CD4-positive, alpha-beta T cell treated with Interleukin-12 subunit alpha and Interleukin-12 subunit beta, for 1 hour (primary cell): ENCODE measurements around the gene MXD3.
A peak's percentile ranks its signal among the peaks of the same experiment; 100 is the strongest.
"Not testable (repeated sequence)": the region's sequence is repeated elsewhere in the genome, so short reads cannot be mapped to it uniquely, and the experiment has no call there.

Source experiments
- DNase-seq: peaks from one replicate; pipeline ENCODE4 v3.0.0-alpha.2; 2020

Gene MXD3, protein sequence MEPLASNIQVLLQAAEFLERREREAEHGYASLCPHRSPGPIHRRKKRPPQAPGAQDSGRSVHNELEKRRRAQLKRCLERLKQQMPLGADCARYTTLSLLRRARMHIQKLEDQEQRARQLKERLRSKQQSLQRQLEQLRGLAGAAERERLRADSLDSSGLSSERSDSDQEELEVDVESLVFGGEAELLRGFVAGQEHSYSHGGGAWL

DNA sequence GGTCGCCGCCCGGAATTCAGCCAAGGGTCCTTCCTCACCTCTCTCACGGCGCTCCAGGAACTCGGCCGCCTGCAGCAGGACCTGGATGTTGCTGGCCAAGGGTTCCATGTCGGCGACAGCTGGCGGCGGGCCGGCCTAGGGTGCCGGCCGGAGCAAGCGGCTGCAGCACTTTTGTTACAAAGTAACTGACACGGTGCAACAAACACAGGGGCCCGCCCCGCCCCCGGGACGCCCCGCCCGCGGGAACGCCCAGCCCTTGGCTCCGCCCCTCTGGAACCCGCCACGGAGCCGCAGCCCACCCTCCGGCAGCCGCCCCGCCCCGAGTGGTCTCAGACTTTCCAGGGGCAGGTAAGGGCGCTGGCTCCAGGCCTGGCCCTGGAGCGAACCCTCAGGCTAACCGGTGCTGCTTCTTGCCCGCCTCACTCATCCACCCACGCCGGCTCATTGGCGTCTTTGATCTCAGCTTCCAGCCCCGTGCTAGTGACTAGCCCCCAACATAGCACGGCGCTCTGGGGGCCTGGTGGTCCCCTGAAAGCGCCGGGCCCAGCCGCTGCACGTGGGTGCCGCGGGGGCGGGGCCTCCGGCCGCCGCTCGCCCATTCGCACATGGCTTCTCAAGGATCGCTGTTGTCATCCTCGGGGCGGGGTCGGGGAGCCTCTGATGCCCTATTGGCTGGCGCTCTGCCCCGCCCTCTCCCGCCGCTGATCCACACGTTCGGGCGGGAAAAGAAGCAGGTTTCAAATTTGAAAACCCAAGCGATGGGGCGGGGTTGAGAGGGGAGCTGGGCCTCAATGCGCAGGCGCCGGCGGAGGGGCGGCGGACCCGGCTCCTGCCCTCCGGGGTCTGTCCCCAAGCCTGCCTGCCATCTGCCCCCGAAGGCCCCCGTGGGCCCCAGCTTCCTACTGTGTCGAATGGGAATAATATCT is at the start of gene MXD3:
TSS of gene MXD3 (minus strand) at position 176 of the 926 bp plus-strand sequence. CDS start at position 108, 68 bp downstream.
- peak; percentile 96 for DNase-seq

- not testable (repeated sequence) for DNase-seq
Measured at GRCh38 chr5:177360740-177361139, 49.0 kb upstream of the MXD3 start.

DNA sequence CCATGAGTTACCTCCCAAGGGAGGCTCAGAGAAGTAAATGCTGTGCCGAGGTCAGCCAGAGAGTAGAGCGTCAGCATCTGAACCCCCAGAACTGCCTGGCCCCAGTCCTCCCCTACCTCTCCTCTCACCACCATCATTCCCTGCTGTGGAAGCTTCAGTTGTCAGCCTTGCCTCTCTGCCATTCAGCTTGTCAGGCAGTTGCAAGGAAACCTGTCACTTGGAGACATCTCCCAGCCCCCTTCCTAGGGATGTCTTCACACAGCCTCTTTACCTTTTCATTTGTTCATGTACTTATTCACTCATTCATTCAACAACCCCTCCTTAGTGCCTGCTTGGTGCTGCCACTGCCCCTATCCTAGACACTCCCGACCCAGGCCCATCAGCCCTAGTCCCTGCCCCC is 48.2 kb upstream of the MXD3 start:
- DNase-seq, result no peak

DNA sequence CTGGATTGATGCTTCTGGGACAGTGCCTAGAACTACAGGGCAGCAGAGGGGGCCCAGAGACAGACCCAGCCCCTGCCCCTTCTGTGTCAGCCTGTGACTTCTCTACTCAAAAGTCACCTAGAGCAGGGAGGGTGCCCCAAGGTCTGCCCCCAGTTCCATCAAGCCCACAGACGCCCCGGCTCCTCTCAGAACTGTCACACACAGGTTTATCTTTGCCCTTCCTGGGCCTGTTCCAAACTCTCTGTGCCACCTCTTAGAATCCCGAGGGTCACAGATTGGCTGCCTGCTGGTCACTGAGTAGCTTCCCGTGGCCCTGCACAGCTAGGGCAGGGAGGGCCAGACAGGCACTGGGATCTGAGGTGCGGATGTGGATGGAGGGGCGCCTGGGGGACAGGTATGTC is 47.8 kb upstream of the MXD3 start:
- DNase-seq, result no peak

GRCh38 chr5:177358370-177358819 is 46.7 kb upstream of the MXD3 start:
- no peak for DNase-seq

GRCh38 chr5:177357459-177358351 is 46.0 kb upstream of the MXD3 start, which contains the start of gene RGS14:
Gene RGS14, plus strand, starts transcription at chr5:177357924. Its CDS starts 101 bp downstream, at chr5:177358025.
- peak; percentile 87 for DNase-seq

DNA sequence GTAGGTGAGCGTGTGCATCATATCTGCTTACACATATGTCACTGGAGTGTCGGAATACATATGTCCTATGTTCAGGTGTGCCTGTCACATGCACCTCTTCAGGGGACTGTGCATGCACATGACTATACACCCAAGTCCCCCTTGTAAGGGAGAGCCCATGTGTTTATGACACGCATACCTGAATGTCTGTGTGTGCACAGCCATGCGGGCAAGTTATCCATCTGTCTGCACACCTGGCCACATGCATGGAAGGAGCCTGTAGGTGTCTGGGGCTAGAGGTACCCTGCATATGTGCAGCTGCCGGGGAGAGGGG is 45.4 kb upstream of the MXD3 start:
- no peak for DNase-seq

- no peak for DNase-seq
Measured at GRCh38 chr5:177356746-177357145, 45.0 kb upstream of the MXD3 start.

- no peak for DNase-seq
Measured at GRCh38 chr5:177355868-177356168, 44.1 kb upstream of the MXD3 start.

GRCh38 chr5:177355162-177355867 is 43.6 kb upstream of the MXD3 start:
- no peak for DNase-seq

DNA sequence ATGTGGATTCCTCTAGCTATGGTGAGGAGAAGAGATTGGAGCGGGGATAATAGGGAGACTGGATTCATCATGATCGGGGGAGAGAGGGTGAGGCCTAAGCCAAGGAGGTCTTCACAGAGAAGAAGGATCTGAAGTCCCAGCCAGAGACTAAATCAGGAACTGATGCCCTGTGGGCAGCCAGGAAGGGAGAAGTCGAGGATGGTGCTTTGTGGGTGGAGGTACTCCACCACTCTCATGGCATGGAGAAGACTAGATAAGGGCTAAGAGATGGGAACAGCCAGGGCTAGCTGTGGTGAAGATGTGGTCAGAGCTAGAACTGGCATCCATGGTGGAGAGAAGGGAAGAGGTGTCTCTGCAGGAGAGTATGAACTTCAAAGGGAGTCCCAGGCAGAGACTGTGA is 43.0 kb upstream of the MXD3 start:
- no peak for DNase-seq

DNA sequence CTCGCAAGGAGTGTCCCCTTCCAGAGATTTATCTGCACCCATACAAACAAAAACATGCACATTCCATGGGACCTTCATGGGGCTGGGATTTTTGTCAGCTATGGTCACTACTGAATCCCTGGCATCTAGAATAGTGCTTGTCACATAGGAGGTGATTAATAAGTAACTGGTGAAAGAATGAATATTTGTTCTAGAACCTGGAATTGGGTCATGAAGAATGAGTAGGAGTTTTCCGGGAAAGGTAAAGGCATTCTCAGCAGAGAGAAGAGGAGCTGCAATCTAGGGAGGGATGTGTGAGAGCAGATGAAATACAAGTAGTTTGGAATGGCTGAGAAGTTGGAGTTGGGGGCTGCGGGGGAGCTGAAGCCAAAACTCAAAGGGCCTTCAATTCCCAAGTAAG is 42.6 kb upstream of the MXD3 start:
- no peak for DNase-seq

DNA sequence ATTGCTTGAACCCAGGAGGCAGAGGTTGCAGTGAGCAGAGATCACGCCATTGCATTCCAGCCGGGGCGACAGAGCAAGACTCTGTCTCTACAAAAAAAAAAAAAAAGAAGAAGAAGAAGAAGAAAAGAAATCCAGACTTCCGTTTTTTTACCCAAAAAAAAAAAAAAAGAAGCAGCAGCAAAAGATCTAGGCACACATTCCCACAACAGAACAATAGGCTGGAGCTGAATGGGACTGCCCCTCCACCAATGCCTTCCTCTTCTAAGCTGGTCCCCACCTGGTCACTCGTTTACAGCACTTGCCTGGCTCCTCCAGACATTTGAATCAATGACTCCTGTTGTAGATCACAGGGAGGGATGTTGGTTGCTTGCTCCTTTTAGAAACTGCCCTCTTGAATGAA is 41.4 kb upstream of the MXD3 start:
- DNase-seq, result no peak

- peak; percentile 94 for DNase-seq
Measured at GRCh38 chr5:177351392-177352329, 40.0 kb upstream of the MXD3 start, which contains the start of gene LMAN2. Gene LMAN2, minus strand, starts transcription at chr5:177351668. Its CDS starts 21 bp downstream, at chr5:177351647.

GRCh38 chr5:177350776-177351391 is 39.2 kb upstream of the MXD3 start:
- DNase-seq, result no peak

- DNase-seq, result no peak
Measured at GRCh38 chr5:177349762-177350161, 38.1 kb upstream of the MXD3 start.

- no peak for DNase-seq
Measured at GRCh38 chr5:177349362-177349647, 37.6 kb upstream of the MXD3 start.

- DNase-seq, result no peak
Measured at GRCh38 chr5:177347699-177348098, 36.0 kb upstream of the MXD3 start.

DNA sequence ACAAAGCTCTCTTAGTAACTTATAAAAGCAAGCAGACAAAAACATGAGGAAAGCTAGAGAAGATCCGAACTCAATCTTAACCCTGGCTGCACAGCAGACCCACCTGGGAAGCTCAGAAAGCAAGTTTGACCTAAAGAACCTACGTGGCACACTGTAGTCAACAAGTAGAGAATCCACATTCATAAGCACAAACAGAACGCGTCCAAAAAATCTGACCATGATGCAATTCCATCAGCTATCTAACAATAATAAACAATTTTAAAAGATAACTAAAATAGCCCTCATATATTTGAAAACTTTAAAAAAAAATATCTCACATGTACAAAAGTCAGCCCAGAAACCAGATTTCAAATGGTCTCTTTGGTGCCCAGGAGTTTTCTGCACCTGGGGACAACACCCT is 35.1 kb upstream of the MXD3 start:
- DNase-seq, result no peak

DNA sequence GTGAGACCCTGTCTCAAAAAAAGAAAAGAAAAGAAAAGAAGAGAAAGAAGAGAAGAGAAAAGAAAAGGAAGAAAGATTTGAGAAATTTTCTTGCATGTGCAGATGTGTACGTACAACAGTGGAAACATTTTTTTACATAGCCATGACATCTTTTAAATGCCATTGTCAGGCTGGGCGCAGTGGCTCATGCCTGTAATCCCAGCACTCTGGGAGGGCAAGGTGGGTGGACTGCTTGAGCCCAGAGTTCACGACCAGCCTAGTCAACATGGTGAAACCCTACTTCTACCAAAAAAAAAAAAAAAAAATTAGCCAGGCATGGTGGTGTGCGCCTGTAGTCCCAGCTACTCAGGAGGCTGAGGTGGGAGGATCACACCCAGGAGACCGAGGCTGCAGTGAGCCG is 33.2 kb upstream of the MXD3 start:
- DNase-seq, result no peak

- no peak for DNase-seq
Measured at GRCh38 chr5:177343777-177344176, 32.1 kb upstream of the MXD3 start.
